Upper lobe of left lung (tissue), 4 donors: Measurements from ENCODE around the gene RWDD1.

Experiments
- EP300 ChIP-seq, 4 donors: sonication (generic); formaldehyde crosslinking; IDR thresholded peaks; one replicate each; pipeline ENCODE4 v1.5.1; 2017; ENCODE audit warnings: antibody characterized with exemption in 4 of 4, control low read depth in 2 of 4
- POLR2A ChIP-seq, 4 donors: fragments of 450-650 bp; IDR thresholded peaks; one replicate each; pipeline ENCODE4 v1.5.1; 2016 to 2017; ENCODE audit warnings: antibody characterized with exemption in 4 of 4, mild to moderate bottlenecking in 2 of 4
- POLR2AphosphoS5 ChIP-seq, 2 donors: sonication (generic); formaldehyde crosslinking; IDR thresholded peaks; one replicate each; pipeline ENCODE4 v1.5.1; 2017; ENCODE audit warnings: antibody characterized with exemption in 2 of 2
- TF ChIP-seq, protein P1 (sequence below), 6 experiments: fragments of 450-650 bp in 4 of 6; fragments of 200-600 bp in 2 of 6; sonication (generic) in 2 of 6; IDR thresholded peaks; one replicate each; pipeline ENCODE4 v1.5.1; 2016 to 2019; ENCODE audit warnings: antibody characterized with exemption in 6 of 6

DNA sequence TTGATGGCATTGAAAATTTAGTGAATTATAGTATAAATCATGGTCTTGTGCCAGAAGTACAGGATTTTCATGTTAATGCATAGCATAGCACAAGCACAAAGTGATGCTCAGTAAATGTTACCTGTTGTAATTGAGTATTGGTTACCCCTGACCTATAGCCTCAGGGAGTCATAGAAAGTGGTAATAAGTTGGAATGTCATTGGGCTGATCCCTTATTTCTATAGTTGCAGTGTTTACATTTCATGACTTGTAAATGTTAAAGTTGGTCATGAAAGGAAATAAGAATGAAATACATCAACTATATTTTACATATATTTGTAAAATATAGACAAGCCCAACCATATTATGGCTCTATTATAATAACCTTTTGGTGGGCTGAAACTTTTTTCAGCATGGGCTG is 7.0 kb downstream of the RWDD1 start:
- TF ChIP-seq, protein P1, sequence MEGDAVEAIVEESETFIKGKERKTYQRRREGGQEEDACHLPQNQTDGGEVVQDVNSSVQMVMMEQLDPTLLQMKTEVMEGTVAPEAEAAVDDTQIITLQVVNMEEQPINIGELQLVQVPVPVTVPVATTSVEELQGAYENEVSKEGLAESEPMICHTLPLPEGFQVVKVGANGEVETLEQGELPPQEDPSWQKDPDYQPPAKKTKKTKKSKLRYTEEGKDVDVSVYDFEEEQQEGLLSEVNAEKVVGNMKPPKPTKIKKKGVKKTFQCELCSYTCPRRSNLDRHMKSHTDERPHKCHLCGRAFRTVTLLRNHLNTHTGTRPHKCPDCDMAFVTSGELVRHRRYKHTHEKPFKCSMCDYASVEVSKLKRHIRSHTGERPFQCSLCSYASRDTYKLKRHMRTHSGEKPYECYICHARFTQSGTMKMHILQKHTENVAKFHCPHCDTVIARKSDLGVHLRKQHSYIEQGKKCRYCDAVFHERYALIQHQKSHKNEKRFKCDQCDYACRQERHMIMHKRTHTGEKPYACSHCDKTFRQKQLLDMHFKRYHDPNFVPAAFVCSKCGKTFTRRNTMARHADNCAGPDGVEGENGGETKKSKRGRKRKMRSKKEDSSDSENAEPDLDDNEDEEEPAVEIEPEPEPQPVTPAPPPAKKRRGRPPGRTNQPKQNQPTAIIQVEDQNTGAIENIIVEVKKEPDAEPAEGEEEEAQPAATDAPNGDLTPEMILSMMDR (IDR thresholded peaks at IDR 0.05), result no peak
- TF ChIP-seq EP300 (IDR thresholded peaks at IDR 0.05), result no peak
- TF ChIP-seq POLR2A (IDR thresholded peaks at IDR 0.05), result no peak
- no peak for TF ChIP-seq POLR2AphosphoS5 (IDR thresholded peaks at IDR 0.05)
